Measurements from ENCODE around the gene FAM174C. TPM values are rescaled to one million over a fixed set of nuclear protein-coding genes. Genes with fewer than 3 reads are reported as not detected.

The FAM174C gene
- total RNA-seq: 55.8 and 64.6 TPM in 2 replicates

DNA sequence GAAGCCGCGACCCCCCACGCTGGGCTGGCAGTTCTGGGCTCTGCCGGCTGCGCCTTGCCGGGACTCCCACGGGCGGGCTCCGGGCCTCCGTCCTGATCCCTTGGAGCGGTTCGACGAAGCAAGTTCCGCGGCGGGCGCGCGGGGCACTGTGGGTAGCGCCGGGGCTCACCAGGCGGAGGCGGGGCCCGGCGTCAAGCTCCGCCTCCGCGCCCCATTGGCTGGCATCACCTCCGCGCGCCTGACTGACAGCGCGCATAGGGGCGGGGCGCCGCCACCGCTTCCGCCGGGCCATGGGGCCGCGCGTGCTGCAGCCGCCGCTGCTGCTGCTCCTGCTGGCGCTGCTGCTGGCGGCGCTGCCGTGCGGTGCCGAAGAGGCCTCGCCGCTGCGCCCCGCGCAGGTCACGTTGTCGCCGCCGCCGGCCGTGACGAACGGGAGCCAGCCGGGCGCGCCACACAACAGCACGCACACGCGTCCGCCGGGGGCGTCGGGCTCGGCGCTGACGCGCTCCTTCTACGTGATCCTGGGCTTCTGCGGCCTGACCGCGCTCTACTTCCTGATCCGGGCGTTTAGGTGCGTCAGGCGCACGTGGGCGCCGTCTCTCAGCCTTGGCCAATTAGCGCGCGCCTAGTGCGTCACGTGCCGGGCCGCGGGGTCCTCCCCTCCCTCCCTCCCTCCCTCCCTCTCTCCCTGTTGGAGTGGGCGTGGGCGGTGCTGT, at the start of gene FAM174C:
Gene FAM174C, plus strand, starts transcription at position 271 of the 716 bp plus-strand sequence. Its CDS starts 20 bp downstream, at position 291.
- intact Hi-C loops (cut with micrococcal nuclease): loop anchor here (1.0 to 2.0 kb wide), 3 partner anchors 9 to 108 kb away; partner anchors contain the start of gene NDUFS7

DNA sequence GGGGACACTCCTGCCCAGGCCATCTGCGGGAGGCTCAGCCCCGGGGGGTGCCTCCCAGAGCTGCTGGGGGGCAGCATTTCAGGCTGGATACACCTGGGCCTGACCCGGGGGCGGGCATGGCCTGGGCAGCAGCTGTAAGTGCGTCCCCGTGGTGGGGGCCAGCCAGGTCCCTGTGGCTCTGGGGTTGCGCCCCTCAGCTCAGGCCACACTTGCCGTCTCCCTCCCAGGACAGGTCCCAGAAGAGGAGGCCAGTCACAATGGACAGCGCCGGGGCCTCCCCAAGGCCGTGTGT, 49.2 kb upstream of the FAM174C start:
- intact Hi-C loops (cut with micrococcal nuclease): no loop called here

DNA sequence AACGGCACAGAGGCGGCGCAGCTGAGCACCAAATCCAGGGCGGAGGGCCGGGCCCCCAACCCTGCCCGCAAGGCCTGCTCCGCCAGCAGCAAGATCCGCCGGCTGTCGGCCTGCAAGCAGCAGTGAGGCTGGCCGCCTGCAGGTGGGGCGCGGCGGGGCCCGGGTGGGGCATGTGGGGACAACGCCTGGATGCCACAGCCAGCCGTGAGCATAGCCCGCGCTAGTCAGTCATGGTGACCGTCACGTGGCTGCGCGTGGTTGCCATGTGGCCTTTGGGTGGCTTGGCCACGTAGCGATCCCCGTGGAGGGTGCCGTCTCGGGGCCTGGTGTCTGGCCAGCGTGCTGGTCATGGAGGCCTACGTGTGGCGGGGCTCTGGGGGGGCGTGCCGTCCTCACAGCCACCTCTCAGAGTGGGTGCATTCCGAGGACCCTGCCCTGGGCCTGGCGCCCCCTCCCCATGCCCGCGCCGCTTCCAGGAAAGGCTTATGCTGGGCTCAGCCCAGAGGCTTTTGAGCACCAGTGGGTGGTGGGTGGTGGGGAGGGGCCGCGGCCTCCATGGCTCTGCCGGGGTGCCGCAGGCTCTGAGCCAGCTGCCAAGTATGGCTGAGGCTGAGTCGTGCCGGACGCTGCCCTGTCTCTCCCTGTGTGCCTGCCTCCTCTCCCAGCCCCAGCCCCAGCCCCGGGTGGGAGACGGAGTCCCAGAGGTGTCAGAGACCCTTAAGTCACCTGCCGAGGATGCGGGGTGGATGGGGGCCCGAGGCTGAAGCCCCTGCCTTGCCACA, 48.6 kb upstream of the FAM174C start:
- intact Hi-C loops (cut with micrococcal nuclease): no loop called here

DNA sequence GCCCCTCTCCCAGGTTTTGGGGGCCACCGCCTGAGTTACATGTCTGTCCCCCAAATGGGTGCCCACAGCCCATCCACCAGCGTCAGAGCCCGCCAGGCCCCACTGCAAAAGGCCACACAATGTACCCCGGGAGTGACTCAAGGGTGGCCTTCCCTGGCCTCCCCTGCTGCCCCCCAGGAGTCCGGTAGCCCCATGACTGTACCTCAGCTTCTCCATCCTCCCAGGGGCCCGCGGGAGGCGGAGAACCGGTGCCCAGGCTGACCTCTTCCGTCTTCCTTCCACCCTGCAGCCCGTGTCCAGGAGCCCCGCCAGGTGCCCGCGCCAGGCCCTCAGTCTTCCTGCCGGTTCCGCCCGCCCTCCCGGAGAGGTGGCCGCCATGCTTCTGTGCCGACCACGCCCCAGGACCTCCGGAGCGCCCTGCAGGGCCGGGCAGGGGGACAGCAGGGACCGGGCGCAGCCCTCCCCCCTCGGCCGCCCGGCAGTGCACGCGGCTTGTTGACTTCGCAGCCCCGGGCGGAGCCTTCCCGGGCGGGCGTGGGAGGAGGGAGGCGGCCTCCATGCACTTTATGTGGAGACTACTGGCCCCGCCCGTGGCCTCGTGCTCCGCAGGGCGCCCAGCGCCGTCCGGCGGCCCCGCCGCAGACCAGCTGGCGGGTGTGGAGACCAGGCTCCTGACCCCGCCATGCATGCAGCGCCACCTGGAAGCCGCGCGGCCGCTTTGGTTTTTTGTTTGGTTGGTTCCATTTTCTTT, 47.9 kb upstream of the FAM174C start:
- intact Hi-C loops (cut with micrococcal nuclease): no loop called here

DNA sequence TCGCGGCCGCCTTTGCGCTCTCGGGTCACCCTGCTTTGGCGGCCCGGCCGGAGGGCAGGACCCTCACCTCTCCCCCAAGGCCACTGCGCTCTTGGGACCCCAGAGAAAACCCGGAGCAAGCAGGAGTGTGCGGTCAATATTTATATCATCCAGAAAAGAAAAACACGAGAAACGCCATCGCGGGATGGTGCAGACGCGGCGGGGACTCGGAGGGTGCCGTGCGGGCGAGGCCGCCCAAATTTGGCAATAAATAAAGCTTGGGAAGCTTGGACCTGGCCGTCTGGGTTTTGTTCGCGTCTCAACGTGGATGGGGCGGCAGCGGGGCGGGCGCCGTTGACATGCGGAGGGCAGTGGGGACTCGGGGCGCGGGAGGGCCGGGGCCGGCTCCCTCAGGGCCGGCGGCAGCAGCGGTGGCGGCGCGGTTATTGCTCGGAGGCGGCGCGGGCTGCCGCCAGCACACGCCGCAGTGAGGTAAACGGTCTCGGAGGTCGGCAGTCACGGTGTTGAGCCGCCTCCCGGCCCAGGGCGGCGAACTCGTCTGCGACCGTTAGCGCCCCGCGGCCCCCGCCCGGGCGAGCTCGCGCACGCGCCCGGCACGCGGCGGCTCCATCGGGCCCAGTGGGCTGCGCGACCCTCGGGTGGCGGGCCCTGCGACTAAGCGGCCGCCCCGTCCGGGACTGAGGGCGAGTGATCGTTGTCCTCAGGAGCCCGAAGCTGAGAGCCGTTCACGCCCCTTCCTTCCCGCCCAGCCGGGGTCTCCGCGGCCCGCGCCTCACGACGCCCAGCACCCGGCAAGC, 47.0 kb upstream of the FAM174C start:
- intact Hi-C loops (cut with micrococcal nuclease): no loop called here

DNA sequence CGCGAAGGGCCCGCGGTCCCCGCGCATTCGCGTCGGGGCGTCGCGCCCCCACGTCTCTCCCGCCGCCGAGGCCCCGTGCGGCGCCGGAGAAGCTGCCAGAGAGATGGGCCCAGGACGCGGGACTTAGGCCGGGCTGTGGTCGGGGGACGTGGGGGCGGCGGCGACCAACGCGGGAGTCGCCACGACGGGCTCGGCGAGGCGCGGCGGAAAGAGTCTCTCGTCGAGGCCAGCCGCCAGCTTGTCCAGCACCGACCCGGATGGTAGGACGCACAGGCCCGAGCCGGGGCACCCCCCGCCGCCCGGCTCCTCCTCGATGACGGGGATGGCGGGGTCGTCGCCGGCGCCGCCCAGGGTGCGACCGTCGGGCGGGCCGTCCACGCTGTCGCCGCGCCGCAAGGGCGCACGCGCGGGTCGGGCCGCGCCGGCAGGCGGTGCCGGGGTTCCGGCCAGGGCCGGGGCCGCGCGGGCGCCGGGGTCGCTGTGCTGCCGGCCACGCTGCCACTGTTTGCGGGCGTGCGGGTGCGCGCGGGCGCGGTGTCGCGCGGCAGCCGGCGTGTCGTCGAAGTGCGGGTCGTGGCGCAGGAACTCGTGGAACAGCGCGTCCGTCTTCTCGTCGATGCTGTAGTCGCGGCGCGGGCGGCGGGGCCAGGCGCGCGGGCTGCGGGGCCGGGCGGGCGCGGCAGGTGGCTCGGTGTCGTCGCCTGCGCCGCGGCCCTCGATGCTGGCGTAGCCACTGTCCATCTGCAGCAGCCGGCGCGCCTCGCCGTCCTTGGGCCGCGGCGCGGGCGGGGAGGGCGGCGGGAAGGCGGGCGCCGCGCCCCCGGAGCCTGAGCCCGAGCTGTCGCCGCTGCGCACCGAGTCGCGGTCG, 46.0 kb upstream of the FAM174C start:
- intact Hi-C loops (cut with micrococcal nuclease): no loop called here

DNA sequence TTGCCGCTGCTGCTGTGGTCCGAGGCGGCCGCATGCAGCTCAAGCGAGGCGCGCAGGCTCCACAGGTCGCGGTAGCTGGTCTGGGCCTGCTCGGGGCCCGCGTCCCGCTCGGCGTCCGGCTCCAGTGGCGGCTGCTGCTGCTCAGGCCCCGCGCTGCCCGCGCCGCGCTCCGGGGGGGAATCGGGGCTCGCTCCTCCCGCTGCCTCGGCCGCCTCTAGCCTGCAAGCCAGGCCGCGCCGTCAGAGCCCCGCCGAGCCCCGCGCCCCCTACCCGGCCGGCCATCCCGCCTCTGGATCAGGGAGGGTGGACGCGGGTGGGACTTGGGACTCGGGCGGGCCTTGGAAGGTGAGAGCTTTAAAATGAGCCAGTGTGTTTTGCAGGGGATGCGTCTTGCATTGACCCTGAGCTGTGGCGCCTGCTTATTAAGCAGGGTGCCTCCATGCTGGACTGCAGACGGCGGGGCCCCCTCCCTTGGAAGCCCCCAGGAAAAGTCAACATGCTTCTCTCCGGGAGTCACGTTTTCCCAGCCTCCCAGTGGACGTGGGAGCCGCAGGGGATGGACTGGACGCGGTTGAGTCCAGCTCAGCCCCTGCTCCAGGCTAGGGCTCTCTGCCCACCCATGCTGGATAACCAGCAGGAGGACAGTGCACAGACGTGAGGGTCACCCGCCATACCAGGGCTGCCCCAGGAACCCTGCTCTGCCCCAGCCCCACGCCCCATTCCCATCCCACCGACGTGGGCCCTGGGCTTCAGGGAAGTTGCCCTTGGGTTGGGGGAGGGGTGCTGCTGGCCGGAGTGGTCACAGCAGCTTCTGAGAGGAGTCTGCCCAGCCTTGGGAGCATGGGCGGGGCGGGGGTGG, 45.2 kb upstream of the FAM174C start:
- intact Hi-C loops (cut with micrococcal nuclease): no loop called here

DNA sequence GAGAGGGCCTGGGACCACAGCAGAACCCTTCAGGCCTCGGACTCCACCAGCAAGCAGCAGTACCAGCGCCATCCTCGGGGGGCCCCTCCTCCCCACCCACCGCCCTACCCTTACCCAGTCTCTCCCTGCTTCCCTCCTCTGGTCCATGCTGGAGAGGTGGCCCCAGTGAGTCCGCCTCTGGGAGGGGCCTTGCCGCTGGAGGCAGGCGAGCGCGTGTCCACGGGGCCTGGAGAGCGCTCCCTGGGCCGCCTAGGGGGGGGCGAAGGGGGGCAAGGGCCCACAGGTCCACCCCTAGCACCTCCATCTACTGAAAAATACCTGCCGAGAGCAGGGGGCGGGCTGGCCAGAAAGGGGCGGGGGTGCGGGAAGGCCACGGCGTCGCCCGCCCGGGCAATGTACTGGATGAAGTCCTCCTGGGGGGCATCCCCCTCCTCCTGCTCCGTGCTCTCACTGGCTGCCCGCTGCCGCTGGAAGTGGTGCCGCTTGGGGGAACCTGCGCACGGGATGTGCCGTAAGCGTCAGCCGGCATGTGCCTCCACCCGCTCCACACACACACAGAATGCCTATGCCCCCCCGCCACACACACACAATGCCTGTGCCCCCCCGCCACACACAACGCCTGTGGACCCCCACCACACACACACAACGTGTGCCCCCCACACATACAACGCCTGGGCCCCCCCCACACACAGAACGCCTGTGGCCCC, 44.4 kb upstream of the FAM174C start:
- intact Hi-C loops (cut with micrococcal nuclease): no loop called here

DNA sequence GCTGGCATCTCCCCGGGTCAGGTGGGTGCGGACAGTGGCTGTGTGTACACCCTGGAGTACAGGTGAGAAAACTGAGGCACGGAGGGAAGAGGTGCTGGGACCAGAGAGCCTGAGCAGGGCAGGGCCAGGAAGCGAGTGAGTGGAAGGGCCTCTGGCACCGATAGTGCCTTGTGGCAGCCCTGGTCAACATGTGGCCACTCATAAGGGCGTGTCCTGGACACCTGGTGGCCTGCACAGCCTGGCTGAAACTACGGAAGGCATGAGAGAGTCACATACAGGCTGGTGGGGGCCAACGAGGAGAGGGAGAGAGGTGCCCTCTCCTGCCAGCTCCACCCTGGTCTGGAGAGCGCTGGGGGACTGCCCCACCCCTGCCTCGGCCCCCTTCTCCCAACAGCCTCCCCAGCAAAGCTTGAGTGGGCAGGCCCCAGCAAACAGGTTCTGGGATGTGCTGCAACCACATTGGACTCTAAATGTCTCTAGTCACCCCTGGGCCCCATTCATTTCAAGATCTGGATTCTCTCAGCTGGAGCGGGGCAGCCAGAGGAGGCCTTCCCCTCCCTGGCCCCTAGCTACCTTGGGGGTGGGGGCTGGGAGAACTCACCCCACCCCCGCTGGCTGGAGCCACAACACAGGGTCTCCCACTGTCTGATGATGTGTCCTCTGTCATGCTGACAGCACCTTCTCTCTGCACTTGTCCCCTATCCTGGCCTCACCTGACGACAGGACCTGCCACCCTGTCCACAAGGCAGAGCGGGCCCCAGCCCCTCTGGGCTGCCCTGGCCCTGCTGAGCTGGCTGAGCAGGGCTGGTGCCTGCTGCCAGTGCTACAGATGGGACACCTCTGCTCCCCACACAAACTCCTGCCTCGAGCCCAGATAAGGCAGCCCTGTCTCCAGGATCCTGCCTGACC, 43.3 kb upstream of the FAM174C start:
- intact Hi-C loops (cut with micrococcal nuclease): no loop called here

DNA sequence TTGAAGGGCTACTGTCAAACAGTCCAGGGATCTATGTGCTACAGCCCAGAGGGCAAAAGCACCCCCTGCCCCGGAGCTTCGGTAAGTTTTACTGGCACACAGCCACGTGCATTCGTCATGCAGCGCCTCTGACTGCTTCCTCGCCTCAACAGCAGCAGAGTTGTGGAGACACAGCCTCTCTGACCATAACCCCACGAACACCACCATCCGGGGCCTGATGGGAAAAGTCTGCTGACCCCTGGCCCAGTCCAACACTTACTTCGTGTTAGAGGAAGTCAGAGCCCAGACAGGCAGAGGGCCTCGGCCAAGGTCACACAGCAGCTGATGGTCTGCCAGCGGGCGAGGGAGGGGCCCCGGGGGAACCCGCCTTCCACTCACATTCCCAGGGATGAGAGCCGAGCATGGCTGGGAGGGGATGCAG, 42.7 kb upstream of the FAM174C start:
- intact Hi-C loops (cut with micrococcal nuclease): no loop called here

DNA sequence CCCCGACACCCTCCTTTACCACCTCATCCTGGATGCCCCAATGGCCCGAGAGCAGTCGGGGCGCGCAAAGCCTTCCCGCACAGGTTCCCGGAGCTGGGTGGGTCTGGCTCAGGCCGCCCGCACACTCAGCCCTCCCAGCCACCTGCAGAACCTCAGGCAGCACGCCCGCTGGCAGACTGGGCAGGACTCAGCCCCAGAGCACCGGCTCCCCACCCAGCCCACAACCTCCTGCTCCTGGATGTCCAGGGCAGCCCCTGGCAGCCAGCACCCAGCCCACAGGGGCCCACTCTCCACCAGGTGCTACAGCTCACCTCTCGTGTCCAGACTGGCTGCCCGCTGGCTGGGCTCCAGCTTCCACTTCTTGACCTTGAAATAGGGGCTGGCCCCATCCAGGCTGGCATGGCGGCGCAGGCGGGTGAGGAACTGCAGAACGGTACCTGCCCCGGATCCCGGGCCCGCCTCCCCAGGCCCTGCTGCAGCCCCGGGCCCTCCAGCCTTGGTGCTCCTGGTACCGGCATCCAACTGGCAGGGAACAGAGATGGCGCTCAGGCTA, 42.1 kb upstream of the FAM174C start:
- intact Hi-C loops (cut with micrococcal nuclease): no loop called here

DNA sequence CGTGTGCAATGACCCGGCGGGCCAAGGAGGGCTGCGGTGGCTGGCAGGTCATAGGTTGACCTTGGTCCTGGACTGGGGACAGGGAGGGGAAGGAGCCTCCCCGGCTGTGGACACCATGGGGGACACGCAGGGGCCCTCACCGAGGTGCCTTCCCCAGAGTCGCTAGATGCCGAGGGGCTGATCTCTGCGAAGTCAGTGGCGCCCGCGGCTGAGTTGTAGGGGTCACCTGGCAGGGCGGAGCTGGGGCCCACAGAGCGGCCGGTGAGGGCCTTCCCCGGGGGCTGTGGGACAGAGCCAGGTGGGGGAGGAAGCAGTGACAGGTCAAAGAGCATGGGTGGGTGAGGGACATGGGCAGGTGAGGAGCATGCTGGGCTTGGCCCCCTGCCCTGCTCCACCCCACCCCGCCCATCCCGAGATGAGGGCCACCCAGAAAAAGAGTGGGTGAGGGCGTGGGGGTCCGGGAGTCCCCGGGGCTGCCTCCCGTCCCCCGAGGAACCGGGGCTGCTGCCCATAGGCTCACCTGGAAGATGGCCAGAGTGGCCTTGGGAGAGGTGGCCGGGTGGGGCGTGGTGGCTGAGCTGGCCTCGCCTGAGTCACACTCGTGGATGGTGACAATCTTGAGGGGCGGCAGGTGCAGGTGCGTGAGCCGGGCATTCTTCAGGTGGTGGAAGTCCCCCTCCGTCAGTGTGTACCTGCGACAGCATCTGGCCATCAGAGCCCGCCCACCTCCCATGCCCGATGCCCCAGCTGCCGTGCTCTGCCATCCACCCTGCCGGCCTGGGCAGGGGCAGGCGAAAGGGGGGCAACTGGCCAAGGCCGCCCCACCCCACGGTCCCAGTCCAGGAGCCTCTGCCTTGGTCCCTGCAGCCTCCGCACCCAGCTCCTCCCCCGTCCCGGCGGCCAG, 41.0 kb upstream of the FAM174C start:
- intact Hi-C loops (cut with micrococcal nuclease): no loop called here

DNA sequence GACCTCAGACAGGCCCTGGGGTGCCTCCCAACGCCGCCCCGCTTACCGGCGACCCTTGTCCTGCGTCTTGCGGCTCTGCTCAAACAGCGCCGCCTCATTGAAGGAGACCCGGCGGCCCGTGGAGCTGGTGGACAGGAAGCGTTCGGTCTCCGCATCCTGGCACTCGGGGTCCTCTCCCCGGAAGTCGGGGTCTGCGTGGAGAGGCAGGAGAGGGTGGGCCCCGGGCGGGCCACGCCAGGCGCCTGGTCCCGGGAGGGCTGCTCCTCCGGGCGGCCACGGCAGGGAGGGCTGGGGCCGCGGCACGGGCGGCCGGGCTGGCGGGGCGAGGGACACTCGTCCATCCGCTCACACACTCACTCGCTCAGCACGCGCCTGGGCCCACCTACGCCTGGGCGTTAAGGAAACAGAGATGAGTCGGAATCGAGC, 40.4 kb upstream of the FAM174C start:
- intact Hi-C loops (cut with micrococcal nuclease): no loop called here

DNA sequence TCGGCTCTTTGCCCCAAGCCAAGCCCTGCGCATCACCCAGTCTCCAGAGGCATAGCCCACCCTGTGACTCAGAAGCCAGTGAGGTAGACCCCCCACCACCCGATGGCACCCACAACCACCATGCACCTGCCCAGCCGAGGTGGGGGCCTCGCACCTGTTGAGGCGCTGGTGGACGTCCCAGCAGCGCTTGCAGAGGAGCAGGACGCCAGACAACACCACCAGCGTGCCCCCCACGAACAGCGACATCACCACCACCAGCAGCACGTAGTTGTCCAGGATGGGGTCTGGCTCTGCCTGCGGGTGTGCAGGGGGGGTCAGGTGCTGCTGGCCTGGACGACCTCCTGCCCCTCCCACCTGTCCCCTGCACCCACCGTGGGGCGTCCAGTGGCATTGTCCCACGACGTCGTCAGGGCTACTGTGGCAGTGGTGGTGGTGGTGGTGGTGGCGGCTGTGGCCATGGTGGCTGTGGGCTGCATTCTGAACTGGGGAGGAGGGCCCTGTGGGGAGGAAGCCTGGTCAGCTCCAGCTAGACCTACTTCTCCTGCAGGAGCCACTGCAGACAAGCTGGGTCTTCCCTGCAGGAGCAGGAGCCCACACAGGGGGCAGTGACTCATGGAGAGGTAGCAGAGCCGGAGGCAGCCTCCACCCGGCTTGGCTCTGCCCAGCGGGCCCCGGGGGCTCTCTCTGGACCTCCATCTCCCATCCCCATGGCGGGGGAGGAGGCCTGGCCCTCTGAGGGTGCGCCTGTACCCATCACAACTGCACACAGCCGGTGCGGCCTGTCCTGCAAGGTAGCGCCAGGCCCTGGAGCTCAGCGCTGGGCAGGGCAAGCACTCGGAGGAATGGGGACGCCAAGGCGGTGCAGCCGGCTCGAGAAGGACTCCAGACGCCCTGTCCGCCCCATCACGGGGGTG, 39.4 kb upstream of the FAM174C start:
- intact Hi-C loops (cut with micrococcal nuclease): no loop called here

DNA sequence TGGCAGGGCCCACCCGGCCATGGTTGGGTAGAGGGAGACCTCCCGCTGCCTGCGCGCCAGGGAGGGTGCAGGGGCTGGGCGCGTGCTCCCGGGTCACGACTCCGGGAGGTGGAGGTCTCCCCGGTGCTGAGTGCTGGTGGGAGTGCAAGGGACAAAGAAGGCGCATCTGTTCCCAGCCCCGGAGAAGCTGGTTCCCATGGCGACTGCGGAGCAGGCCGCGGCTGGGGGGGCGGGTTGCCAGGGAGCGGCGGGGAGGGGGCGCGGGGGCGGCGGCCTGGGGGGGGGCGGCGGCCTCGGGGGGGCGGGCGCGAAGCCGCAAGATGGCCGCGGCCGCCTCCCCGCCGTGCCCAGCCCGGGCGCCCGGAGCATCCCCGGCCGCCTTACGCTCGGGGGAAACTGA, 38.8 kb upstream of the FAM174C start:
- intact Hi-C loops (cut with micrococcal nuclease): no loop called here
